WERI-Rb-1 (cell line): ENCODE results near the gene MS4A15.
"Not testable (repeated sequence)": the region's sequence is repeated elsewhere in the genome, so short reads cannot be mapped to it uniquely, and the experiment has no call there.

ENCODE experiments used
- DNase-seq: peaks from one replicate; pipeline ENCODE4 v3.0.0-alpha.2; 2020
- H3K27ac ChIP-seq: fragments of 250-450 bp; sonication (Bioruptor Pico); 2 replicates; pipeline ENCODE4 v1.5.1; 2020; ENCODE audit warnings: mild to moderate bottlenecking, moderate library complexity
- H3K27me3 ChIP-seq: fragments of 250-450 bp; sonication (Bioruptor Pico); 2 replicates; pipeline ENCODE4 v1.5.1; 2021; ENCODE audit warnings: mild to moderate bottlenecking, low read depth, moderate library complexity; ENCODE audit not compliant: insufficient read depth, severe bottlenecking
- H3K36me3 ChIP-seq: fragments of 250-450 bp; sonication (Bioruptor Pico); 2 replicates; pipeline ENCODE4 v1.5.1; 2020; ENCODE audit warnings: mild to moderate bottlenecking, moderate library complexity
- H3K4me3 ChIP-seq: 2 replicates; pipeline ENCODE4 v1.5.1; 2011; ENCODE audit warnings: low read depth, mild to moderate bottlenecking, control low read depth, low read length
- H3K9me3 ChIP-seq: fragments of 250-450 bp; sonication (Bioruptor Pico); 2 replicates; pipeline ENCODE4 v1.5.1; 2021; ENCODE audit warnings: mild to moderate bottlenecking, moderate library complexity; ENCODE audit not compliant: severe bottlenecking
- CTCF ChIP-seq: IDR thresholded peaks from 2 replicates; pipeline ENCODE4 v1.5.1; 2011; ENCODE audit warnings: low read depth, mild to moderate bottlenecking, control low read depth, inconsistent platforms, low read length

Gene MS4A15

GRCh38 chr11:60816590-60817157 is 60.0 kb downstream of the MS4A15 start:
- H3K4me3 ChIP-seq: no peak overlapping the region
- H3K36me3 ChIP-seq: no peaks in the 10 kb centered on the region
- no peak for DNase-seq
- H3K27ac ChIP-seq: no peak overlapping the region
- peaks cover 7% of the 10 kb centered on the region for H3K9me3 ChIP-seq
- no peak for TF ChIP-seq CTCF
- no peaks in the 10 kb centered on the region for H3K27me3 ChIP-seq

GRCh38 chr11:60818057-60818456 is 61.4 kb downstream of the MS4A15 start:
- no peak for TF ChIP-seq CTCF
- Histone ChIP-seq H3K9me3 (peaks cover 7% of the 10 kb centered on the region), H3K4me3 (no peak overlapping the region), H3K27ac (no peak overlapping the region), H3K27me3 (no peaks in the 10 kb centered on the region), H3K36me3 (no peaks in the 10 kb centered on the region)
- DNase-seq: no peak

DNA sequence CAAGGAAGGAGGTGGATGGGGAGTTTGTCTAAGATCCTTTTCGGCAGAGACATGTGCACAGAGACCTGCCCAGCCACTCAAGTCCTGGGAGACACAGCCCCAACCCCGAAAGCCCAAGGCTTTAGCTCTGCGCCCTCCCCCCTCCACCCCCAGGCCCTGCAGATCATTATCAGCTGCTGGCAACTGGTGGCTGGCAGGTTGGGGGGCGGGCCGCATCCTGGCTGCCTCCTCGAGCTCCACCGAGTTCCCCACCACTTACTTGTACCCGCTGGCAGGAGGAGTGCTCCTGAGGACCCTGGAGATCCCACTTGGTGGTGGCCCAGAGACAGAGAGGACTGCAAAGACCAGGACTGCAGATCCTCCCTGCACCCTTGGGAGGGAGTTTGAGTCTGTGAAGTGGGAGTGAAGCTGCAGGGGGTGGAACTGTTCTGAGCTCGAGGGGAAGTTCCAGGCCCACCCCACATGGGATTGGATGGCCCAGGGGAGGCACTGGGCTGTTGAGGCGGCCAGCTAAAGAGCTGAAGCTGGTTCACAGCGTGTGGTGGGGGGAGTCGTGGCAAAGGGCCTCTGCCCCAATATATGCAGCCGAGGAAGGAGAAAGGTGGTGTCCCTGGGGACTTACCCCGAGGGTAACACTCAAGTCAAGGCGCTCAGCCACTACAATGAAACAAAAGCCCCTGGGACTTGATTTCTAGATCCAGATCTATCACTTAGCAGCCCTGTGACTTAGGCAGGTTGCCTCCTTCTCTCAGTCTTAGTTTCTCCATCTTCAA is 65.3 kb downstream of the MS4A15 start:
- Histone ChIP-seq H3K4me3 (no peak overlapping the region), H3K27ac (no peak overlapping the region), H3K9me3 (peaks cover 2% of the 10 kb centered on the region), H3K27me3 (no peaks in the 10 kb centered on the region), H3K36me3 (no peaks in the 10 kb centered on the region)
- no peak for DNase-seq
- TF ChIP-seq CTCF: no peak

GRCh38 chr11:60823745-60824306 is 67.2 kb downstream of the MS4A15 start:
- not testable (repeated sequence) for DNase-seq, H3K4me3 ChIP-seq, H3K27ac ChIP-seq, H3K27me3 ChIP-seq, H3K36me3 ChIP-seq, H3K9me3 ChIP-seq

DNA sequence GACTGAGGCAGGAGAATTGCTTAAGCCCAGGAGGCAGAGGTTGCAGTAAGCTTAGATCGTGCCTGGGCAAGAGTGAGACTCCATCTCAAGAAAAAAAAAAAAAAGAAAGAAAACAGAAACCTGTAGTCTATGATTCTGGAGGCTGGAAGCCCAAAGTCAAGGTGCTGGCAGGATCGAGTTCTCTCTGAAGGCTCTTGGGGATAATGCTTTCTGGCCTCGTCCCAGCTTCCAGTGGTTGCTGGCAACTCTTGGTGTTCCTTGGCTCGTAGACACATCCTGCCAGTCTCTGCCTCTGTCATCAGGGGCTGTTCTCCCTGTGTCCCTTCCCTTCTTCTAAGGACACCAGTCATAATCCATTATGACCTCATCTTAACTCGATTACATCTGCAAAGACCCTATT is 68.5 kb downstream of the MS4A15 start:
- TF ChIP-seq CTCF: no peak
- no peaks in the 10 kb centered on the region for H3K27me3 ChIP-seq
- H3K9me3 ChIP-seq: no peaks in the 10 kb centered on the region
- no peaks in the 10 kb centered on the region for H3K36me3 ChIP-seq
- H3K27ac ChIP-seq: no peak overlapping the region
- DNase-seq: no peak
- no peak overlapping the region for H3K4me3 ChIP-seq

DNA sequence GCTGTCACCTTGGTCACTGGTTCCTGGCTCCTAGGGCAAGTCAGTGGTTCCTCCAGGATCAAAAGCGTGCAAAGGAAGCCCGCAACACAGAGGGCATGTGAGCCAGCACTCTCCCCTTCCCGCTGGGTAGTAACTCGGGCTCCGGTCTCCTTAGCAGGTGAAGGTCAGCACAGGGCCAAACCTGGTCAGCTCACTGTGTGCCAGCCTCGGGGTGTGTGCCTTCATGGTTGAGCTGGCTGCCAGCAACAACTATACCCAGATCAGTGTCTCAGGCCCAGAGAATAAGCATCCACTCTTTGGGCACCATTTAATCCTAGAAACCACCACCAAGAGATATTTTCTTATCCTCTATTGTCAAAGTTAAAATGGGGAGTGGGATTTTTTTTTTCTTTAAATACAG is 69.1 kb downstream of the MS4A15 start:
- DNase-seq: no peak
- Histone ChIP-seq H3K27ac (no peak overlapping the region), H3K36me3 (no peaks in the 10 kb centered on the region)

More for the DNA sequence above, 69.1 kb downstream of the MS4A15 start:
- H3K9me3 ChIP-seq: no peaks in the 10 kb centered on the region
- no peak overlapping the region for H3K4me3 ChIP-seq
- H3K27me3 ChIP-seq: no peaks in the 10 kb centered on the region
- TF ChIP-seq CTCF: no peak
